Measurements from ENCODE around the gene NBPF26. TPM values are rescaled to one million over a fixed set of nuclear protein-coding genes. Genes with fewer than 3 reads are reported as not detected.
"Not testable (repeated sequence)": the region's sequence is repeated elsewhere in the genome, so short reads cannot be mapped to it uniquely, and the experiment has no call there.

The NBPF26 gene
- total RNA-seq, 2 donors from 2014 or later: 6.9 to 8.5 TPM

GRCh38 chr1:120811822-120812221 is 88.1 kb downstream of the NBPF26 start:
- H3K9me3 ChIP-seq; H3K36me3 ChIP-seq; H3K4me1 ChIP-seq; H3K4me3 ChIP-seq; H3K27ac ChIP-seq; H3K27me3 ChIP-seq; DNase-seq (ENCODE audit: low spot score): not testable (repeated sequence)
- TF ChIP-seq CTCF (IDR thresholded peaks at IDR 0.05): peak in 1 of 2 donors; percentile 62

DNA sequence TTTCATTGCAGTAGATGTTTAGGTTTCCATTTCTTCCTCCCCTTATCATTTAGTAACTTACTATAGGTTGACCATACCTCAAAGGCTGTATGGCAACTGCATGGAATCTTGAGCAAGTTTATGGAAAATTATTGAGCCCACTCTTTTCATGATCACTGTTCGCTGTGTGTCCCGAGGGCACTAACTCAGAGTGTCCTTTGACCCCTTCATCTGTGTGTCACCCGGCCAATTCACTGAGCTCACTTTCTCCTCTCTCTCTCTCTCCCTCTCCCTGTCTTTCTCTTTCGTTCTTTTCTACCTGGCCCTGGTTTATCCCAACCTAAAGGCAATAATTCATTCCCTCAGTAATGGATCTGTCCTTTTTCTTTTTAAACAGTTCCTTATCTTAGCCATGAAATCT is 101.3 kb downstream of the NBPF26 start:
- not testable (repeated sequence) for H3K4me3 ChIP-seq; H3K4me1 ChIP-seq; H3K36me3 ChIP-seq; H3K27me3 ChIP-seq; H3K9me3 ChIP-seq; H3K27ac ChIP-seq; DNase-seq (ENCODE audit: low spot score)

DNA sequence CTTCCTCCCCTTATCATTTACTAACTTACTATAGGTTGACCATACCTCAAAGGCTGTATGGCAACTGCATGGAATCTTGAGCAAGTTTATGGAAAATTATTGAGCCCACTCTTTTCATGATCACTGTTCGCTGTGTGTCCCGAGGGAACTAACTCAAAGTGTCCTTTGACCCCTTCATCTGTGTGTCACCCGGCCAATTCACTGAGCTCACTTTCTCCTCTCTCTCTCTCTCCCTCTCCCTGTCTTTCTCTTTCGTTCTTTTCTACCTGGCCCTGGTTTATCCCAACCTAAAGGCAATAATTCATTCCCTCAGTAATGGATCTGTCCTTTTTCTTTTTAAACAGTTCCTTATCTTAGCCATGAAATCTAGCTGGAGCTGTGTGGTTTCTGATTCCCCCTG is 102.9 kb downstream of the NBPF26 start:
- not testable (repeated sequence) for DNase-seq (ENCODE audit: low spot score); H3K9me3 ChIP-seq; H3K4me1 ChIP-seq; H3K4me3 ChIP-seq; H3K36me3 ChIP-seq; H3K27me3 ChIP-seq; H3K27ac ChIP-seq

GRCh38 chr1:120844186-120844944 is 120.6 kb downstream of the NBPF26 start:
- TF ChIP-seq CTCF (IDR thresholded peaks at IDR 0.05): peak in 1 of 2 donors; percentile 58
- H3K9me3 ChIP-seq; H3K36me3 ChIP-seq; DNase-seq (ENCODE audit: low spot score); H3K27me3 ChIP-seq; H3K4me1 ChIP-seq: not testable (repeated sequence)
- Histone ChIP-seq H3K27ac (peak overlapping the region in 1 of 2 donors; percentile 76), H3K4me3 (peak overlapping the region in 1 of 2 donors; percentile 55)

GRCh38 chr1:120844945-120845330 is 121.2 kb downstream of the NBPF26 start:
- not testable (repeated sequence) for H3K9me3 ChIP-seq; H3K27ac ChIP-seq; DNase-seq (ENCODE audit: low spot score); H3K27me3 ChIP-seq; H3K4me1 ChIP-seq; H3K36me3 ChIP-seq
- H3K4me3 ChIP-seq: peak overlapping the region in 1 of 2 donors; percentile 55

GRCh38 chr1:120849400-120850286 is 125.9 kb downstream of the NBPF26 start:
- not testable (repeated sequence) for H3K36me3 ChIP-seq; DNase-seq (ENCODE audit: low spot score); H3K9me3 ChIP-seq; H3K4me1 ChIP-seq; H3K27me3 ChIP-seq
- H3K27ac ChIP-seq: peak overlapping the region in 1 of 2 donors; percentile 80
- H3K4me3 ChIP-seq: peak overlapping the region in 1 of 2 donors; percentile 51

DNA sequence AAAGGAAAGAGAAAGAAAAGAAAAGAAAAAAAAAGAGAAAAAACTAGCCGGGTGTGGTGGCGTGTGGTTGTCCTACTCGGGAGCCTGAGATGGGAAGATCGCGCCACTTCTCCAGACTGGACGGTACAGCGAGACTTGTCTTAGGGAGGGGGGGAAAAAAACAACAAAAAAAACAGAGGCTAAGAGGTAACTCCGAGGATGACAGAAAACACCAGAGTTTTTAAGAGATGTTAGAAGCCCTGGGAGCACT is 126.5 kb downstream of the NBPF26 start:
- DNase-seq (ENCODE audit: low spot score); H3K27me3 ChIP-seq; H3K9me3 ChIP-seq; H3K36me3 ChIP-seq; H3K4me1 ChIP-seq: not testable (repeated sequence)
- Histone ChIP-seq H3K4me3 (peak overlapping the region in 1 of 2 donors; percentile 51), H3K27ac (peak overlapping the region in 1 of 2 donors; percentile 80)

- not testable (repeated sequence) for H3K27me3 ChIP-seq; H3K4me1 ChIP-seq; DNase-seq (ENCODE audit: low spot score); H3K36me3 ChIP-seq; H3K9me3 ChIP-seq
- Histone ChIP-seq H3K4me3 (peak overlapping the region in 1 of 2 donors; percentile 51), H3K27ac (peak overlapping the region in 1 of 2 donors; percentile 80)
Measured at GRCh38 chr1:120850537-120851421, 127.0 kb downstream of the NBPF26 start.

DNA sequence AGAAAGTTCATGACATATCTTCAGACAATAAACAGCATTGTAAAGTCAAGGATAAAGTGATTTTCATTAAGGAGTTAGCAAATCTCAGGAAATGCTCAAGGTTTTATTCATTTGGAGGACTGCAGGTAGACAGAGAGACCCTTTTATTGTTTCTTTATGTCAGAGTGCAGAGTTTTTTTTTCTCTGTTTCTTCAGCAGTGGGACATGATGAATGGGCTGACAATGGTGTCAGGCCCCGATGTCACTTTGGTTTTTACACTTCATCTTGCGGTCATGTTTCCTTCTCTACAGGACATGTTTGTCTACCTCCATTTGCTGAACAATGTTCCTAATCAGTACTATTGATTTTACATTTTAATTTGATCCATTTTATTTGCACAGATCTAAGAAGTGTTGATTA is 134.4 kb downstream of the NBPF26 start:
- H3K27me3 ChIP-seq; H3K4me1 ChIP-seq; H3K4me3 ChIP-seq; H3K27ac ChIP-seq; H3K36me3 ChIP-seq; H3K9me3 ChIP-seq; DNase-seq (ENCODE audit: low spot score): not testable (repeated sequence)

- H3K27me3 ChIP-seq; H3K4me1 ChIP-seq; DNase-seq (ENCODE audit: low spot score); H3K4me3 ChIP-seq; H3K9me3 ChIP-seq; H3K27ac ChIP-seq; H3K36me3 ChIP-seq: not testable (repeated sequence)
Measured at GRCh38 chr1:120859615-120860234, 136.0 kb downstream of the NBPF26 start.

DNA sequence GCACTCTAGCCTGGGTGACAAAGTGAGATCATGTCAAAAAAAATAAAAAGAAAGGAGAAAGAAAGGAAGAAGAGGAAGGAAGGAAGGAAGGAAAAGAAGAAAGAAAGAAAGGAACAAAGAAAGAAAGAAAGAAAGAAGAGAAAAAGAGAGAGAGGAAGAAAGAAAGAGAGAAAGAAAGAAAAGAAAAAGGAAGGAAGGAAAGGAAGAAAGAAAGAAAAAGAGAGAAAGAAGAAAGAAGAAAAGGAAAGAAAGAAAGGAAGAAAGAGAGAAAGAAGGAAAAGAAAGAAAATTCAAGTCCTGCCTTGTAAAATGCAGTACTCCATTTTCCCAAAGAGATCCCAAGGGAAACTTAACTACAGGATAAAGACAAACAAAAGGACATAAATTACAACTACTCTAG is 154.5 kb downstream of the NBPF26 start:
- not testable (repeated sequence) for H3K27ac ChIP-seq; H3K4me1 ChIP-seq; H3K9me3 ChIP-seq; H3K4me3 ChIP-seq; DNase-seq (ENCODE audit: low spot score); H3K27me3 ChIP-seq; H3K36me3 ChIP-seq

- H3K27me3 ChIP-seq: not testable (repeated sequence)
Measured at GRCh38 chr1:120880056-120880455, 156.3 kb downstream of the NBPF26 start.

More at GRCh38 chr1:120880056-120880455, 156.3 kb downstream of the NBPF26 start:
- not testable (repeated sequence) for H3K36me3 ChIP-seq; DNase-seq (ENCODE audit: low spot score); H3K9me3 ChIP-seq; H3K4me1 ChIP-seq; H3K4me3 ChIP-seq; H3K27ac ChIP-seq
